GM19043 (cell line): ENCODE measurements around the gene ANKAR.
A peak's percentile ranks its signal among the peaks of the same experiment; 100 is the strongest.
"Not testable (repeated sequence)": the region's sequence is repeated elsewhere in the genome, so short reads cannot be mapped to it uniquely, and the experiment has no call there.

Experiments
- ATAC-seq: cut with Tn5 transposase; IDR thresholded peaks from one replicate; pipeline ENCODE4 v1.9.1; 2021; ENCODE audit warnings: low read depth; ENCODE audit not compliant: unreplicated experiment

ANKAR gene

GRCh38 chr2:189674374-189675112 is at the start of gene ANKAR:
ANKAR (plus strand) TSS chr2:189674670; CDS start chr2:189676491, 1,821 bp downstream.
- peak; percentile 92 for ATAC-seq

- no peak for ATAC-seq
These were observed 48.8 kb upstream of the ANKAR start for GRCh38 chr2:189625636-189626035.

GRCh38 chr2:189627789-189628188 is 46.7 kb upstream of the ANKAR start:
- ATAC-seq: no peak

GRCh38 chr2:189628817-189629530 is 45.5 kb upstream of the ANKAR start:
- no peak for ATAC-seq

GRCh38 chr2:189629531-189630453 is 44.7 kb upstream of the ANKAR start:
- no peak for ATAC-seq

GRCh38 chr2:189631849-189632248 is 42.6 kb upstream of the ANKAR start:
- no peak for ATAC-seq

GRCh38 chr2:189633392-189633811 is 41.1 kb upstream of the ANKAR start:
- ATAC-seq: no peak

- ATAC-seq: no peak
These were observed 39.1 kb upstream of the ANKAR start for GRCh38 chr2:189635353-189635752.

GRCh38 chr2:189638301-189639006 is 36.0 kb upstream of the ANKAR start:
- no peak for ATAC-seq

GRCh38 chr2:189639007-189639609 is 35.4 kb upstream of the ANKAR start:
- ATAC-seq: no peak

- ATAC-seq: no peak
These were observed 33.5 kb upstream of the ANKAR start for GRCh38 chr2:189641002-189641401.

- ATAC-seq: no peak
These were observed 32.9 kb upstream of the ANKAR start for GRCh38 chr2:189641590-189641989.

GRCh38 chr2:189646521-189646920 is 27.9 kb upstream of the ANKAR start:
- no peak for ATAC-seq

- no peak for ATAC-seq
These were observed 25.5 kb upstream of the ANKAR start for GRCh38 chr2:189648846-189649509.

GRCh38 chr2:189651284-189651683 is 23.2 kb upstream of the ANKAR start:
- no peak for ATAC-seq

- ATAC-seq: not testable (repeated sequence)
These were observed 21.0 kb upstream of the ANKAR start for GRCh38 chr2:189653464-189653863.

- no peak for ATAC-seq
These were observed 19.8 kb upstream of the ANKAR start for GRCh38 chr2:189654641-189655040.

- peak; percentile 39 for ATAC-seq
These were observed 16.6 kb upstream of the ANKAR start for GRCh38 chr2:189657867-189658266.
